Activated CD8-positive, alpha-beta memory T cell treated with anti-CD3 and anti-CD28 coated beads, Interleukin-2, amount 10 ng/mL, durations not matched to agents 7 days and 5 days (primary cell): ENCODE measurements around the gene PHF13. TPM values are rescaled to one million over a fixed set of nuclear protein-coding genes. Genes with fewer than 3 reads are reported as not detected.
"Not testable (repeated sequence)": the region's sequence is repeated elsewhere in the genome, so short reads cannot be mapped to it uniquely, and the experiment has no call there.

Experiments used
- ATAC-seq: fragments of 150-1000 bp; cut with Tn5 transposase; one replicate; pipeline ENCODE4 v1.10.0; 2021; ENCODE audit warnings: moderate library complexity
- CTCF ChIA-PET: fragments of 350-600 bp; sonication (Branson Sonifier 250); formaldehyde crosslinking; loops from one replicate; lab custom pipeline; 2021; ENCODE audit warnings: antibody characterized with exemption; lab: Charles Lee
- DNase-seq: peaks from one replicate; pipeline ENCODE4 v3.0.0-alpha.2; 2020
- H3K27ac Mint-ChIP-seq: one replicate; pipeline ENCODE4 v1.8.0; 2021; ENCODE audit warnings: mild to moderate bottlenecking, mixed read lengths
- H3K27me3 Mint-ChIP-seq: one replicate; pipeline ENCODE4 v1.8.0; 2021; ENCODE audit warnings: mixed read lengths
- H3K36me3 Mint-ChIP-seq: one replicate; pipeline ENCODE4 v1.8.0; 2021; ENCODE audit warnings: mild to moderate bottlenecking, mixed read lengths
- H3K4me1 Mint-ChIP-seq: one replicate; pipeline ENCODE4 v1.8.0; 2021; ENCODE audit warnings: mixed read lengths
- H3K4me3 Mint-ChIP-seq: one replicate; pipeline ENCODE4 v1.8.0; 2021; ENCODE audit warnings: mild to moderate bottlenecking, moderate library complexity, mixed read lengths
- H3K9me3 Mint-ChIP-seq: one replicate; pipeline ENCODE4 v1.8.0; 2022; ENCODE audit warnings: low read depth, mixed read lengths
- total RNA-seq, 2 experiments: library from RNA; stranded (reverse); gene quantifications; one replicate each; pipeline ENCODE4 v1.2.3, GENCODE V29; 2021

Gene PHF13
- total RNA-seq, 2 experiments from 2014 or later: 10.7 to 15.9 TPM

DNA sequence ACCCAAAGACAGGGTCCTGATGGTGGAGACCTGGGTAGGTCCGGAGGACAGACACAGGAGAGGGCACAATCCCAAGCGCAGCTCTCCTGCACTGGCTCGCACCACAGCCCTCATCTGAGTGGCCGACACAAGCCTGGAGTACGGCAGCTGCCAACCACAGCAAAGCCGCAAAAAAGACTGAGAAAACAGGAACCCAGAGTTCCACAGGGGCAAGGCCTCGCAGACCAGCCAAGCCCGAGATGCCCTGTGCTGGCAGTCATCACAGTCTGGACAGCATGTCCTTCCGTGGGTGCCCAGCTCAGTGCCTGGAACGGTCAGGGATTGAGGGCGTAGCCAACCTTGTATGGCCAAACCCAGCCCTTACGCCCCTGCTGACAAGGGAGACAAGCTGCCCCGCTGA, 22.3 kb upstream of the PHF13 start:
- peak; percentile 16 for ATAC-seq
- Mint-ChIP-seq H3K4me1 (peaks cover 30% of the 10 kb centered on the region), H3K27me3 (no peaks in the 10 kb centered on the region), H3K36me3 (peaks cover 11% of the 10 kb centered on the region), H3K27ac (peak overlapping the region; percentile 56), H3K4me3 (no peak overlapping the region), H3K9me3 (no peaks in the 10 kb centered on the region)
- DNase-seq: no peak
- CTCF ChIA-PET: interaction anchor here (1.1 kb wide), 1 partner anchor 37 kb away, joined by 5 read pairs; the partner anchor contains the start of genes NOL9 and TAS1R1

DNA sequence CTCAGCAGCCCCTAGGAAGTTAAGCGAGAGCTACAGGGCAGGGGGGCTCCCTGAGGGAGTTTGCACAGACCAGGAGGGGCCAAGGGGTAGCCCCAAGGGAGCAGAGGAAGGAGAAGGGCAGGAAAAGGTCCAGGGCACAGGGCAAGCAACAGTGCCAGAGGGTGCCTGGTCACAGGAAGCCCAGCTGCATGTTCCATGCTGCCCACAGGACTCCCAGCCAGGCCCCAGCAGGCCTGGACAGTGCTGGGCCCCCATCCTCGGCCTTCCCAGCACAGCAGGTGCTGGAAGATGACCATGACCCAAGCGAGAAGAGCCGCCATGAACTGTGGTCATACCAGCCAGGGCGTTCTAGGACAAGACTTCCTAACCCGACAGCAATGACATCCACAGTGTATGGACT, 21.9 kb upstream of the PHF13 start:
- DNase-seq (no peak), ATAC-seq (no peak)
- peaks cover 30% of the 10 kb centered on the region for H3K4me1 Mint-ChIP-seq
- H3K27me3 Mint-ChIP-seq: no peaks in the 10 kb centered on the region
- H3K4me3 Mint-ChIP-seq: no peak overlapping the region
- H3K27ac Mint-ChIP-seq: no peak overlapping the region
- CTCF ChIA-PET: interaction anchor here (1.1 kb wide), 1 partner anchor 37 kb away, joined by 5 read pairs; the partner anchor contains the start of genes NOL9 and TAS1R1
- no peaks in the 10 kb centered on the region for H3K9me3 Mint-ChIP-seq
- H3K36me3 Mint-ChIP-seq: peaks cover 14% of the 10 kb centered on the region

DNA sequence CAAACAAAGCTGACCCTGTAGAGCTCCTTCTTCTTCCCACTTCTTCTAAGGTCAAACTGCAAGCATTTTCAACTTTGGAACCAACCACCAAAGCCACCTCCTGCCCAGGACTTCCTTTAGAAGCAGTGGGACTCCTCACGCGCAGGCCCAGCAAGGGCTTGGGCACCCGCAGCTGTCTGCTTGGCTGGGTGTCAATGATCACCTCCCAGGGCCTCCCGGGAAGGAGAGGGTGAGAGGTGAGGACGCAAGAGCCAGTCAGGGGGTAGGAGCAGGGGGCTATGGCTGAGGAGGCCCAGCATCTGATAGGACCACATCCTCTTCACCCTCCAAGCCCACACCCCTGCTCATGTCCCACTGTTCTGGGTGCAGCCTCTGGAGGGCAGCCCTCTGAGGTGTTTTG, 21.1 kb upstream of the PHF13 start:
- no peak for DNase-seq
- no peak for ATAC-seq
- CTCF ChIA-PET: interaction anchor here (1.3 kb wide), 1 partner anchor 12 kb away, joined by 5 read pairs; the partner anchor contains the start of gene ZBTB48
- Mint-ChIP-seq H3K36me3 (peaks cover 16% of the 10 kb centered on the region), H3K9me3 (no peaks in the 10 kb centered on the region), H3K4me1 (peaks cover 32% of the 10 kb centered on the region), H3K27ac (peak overlapping the region; percentile 75), H3K27me3 (no peaks in the 10 kb centered on the region), H3K4me3 (no peak overlapping the region)

DNA sequence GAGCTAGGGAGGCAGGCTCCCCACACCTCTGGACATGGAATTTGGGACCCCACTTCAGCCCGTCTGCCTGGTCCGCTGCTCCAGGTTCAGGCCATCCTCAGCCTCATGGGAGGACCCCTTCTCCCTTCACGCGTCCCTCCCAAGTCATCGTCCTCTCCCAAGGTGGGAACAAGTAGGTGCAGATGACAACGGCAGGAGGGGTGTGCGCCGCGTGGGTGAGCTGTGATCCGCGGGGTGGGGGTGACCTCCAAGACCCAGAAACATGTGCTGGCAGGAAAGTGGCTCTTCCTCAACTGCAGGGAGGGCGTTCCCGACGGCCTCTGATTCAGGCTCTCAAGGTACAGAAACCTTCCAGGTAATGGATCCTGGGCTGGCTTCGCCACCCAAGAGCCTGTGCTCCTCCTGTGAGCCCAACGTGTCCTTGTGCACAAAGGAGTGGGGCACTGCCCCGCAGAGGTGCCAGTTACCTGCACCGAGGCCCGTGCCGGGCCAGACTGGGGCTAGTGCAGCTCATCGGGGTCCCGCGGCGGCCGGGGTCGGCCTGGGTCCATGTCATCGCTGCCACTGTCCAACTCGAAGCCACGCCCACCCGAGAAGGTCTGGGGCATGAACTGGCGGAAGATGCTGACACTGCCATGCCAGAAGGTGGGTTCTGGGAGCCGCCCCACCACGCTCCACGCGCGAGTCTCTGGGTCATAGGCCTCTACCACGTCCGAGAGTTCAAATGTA, 20.5 kb upstream of the PHF13 start:
- DNase-seq: no peak
- Mint-ChIP-seq H3K36me3 (peaks cover 16% of the 10 kb centered on the region), H3K4me1 (peaks cover 37% of the 10 kb centered on the region)

DNA sequence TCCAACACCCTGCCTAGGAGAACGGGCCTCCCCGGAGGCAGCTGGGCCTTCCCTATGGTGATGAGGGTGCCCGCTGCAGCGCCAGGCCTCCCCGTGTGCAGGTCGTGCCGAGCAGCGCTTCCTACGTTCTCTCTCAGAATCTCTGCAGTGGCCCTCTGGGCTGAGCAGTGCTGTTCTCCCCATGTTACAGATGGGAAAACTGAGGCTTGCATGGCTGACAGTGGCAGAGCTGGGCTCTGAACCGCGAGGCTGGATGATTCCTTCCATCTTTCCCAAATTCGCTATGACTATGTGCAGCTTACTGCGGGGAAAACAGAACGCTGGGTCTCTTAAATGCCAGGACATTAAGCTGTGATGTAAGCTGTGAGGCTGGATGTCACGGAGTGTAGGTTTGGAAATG, 19.7 kb upstream of the PHF13 start:
- peaks cover 17% of the 10 kb centered on the region for H3K36me3 Mint-ChIP-seq
- CTCF ChIA-PET: no interaction called here
- H3K27ac Mint-ChIP-seq: no peak overlapping the region

More for the DNA sequence above, 20.5 kb upstream of the PHF13 start:
- Mint-ChIP-seq H3K4me3 (no peak overlapping the region), H3K27ac (peak overlapping the region; percentile 75), H3K27me3 (no peaks in the 10 kb centered on the region), H3K9me3 (no peaks in the 10 kb centered on the region)
- no peak for ATAC-seq
- CTCF ChIA-PET: interaction anchor here (1.3 kb wide), 1 partner anchor 13 kb away, joined by 5 read pairs; the partner anchor contains the start of gene ZBTB48

DNA sequence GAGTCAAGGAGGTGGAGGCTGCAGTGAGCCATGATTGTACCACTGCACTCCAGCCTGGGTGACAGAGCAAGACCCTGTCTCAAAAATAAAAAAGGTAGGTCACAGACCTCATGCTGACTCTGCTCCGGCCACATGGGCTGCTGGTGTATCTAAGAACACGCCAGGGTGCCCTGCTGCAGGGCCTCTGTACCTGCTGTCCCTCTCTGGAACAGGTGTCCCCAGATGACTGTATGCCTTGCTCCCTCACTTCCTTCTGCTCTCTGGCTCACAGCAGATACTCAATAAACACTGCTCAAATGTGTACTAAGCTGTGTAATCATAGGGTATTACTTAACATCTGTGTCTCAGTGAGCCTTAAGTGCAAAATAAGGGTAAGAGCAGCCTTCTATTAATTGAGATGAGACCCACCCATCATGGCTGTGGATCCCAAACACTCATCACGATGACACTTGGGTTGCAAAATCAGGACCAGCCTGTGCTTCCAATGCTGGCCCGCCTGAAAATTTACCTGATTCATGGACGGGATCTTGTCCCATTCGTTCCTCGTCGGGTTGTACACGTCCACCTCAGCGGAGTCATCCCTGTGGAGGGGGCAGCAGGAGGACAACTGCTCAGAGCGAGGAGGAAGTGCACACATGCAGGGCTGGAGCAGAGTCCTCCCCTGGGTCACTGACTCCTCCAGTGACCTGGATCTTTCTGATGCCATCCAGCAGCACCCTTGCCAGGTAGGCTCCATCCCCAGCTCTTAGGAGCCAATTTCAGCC, 18.4 kb upstream of the PHF13 start:
- H3K27ac Mint-ChIP-seq: no peak overlapping the region
- no peaks in the 10 kb centered on the region for H3K9me3 Mint-ChIP-seq
- DNase-seq: no peak
- no peaks in the 10 kb centered on the region for H3K27me3 Mint-ChIP-seq
- no peak overlapping the region for H3K4me3 Mint-ChIP-seq
- H3K36me3 Mint-ChIP-seq: peaks cover 23% of the 10 kb centered on the region
- CTCF ChIA-PET: no interaction called here
- peaks cover 51% of the 10 kb centered on the region for H3K4me1 Mint-ChIP-seq
- ATAC-seq: no peak

More for the DNA sequence above, 19.7 kb upstream of the PHF13 start:
- DNase-seq (no peak), ATAC-seq (no peak)
- Mint-ChIP-seq H3K4me1 (peaks cover 39% of the 10 kb centered on the region), H3K27me3 (no peaks in the 10 kb centered on the region), H3K4me3 (no peak overlapping the region), H3K9me3 (no peaks in the 10 kb centered on the region)

DNA sequence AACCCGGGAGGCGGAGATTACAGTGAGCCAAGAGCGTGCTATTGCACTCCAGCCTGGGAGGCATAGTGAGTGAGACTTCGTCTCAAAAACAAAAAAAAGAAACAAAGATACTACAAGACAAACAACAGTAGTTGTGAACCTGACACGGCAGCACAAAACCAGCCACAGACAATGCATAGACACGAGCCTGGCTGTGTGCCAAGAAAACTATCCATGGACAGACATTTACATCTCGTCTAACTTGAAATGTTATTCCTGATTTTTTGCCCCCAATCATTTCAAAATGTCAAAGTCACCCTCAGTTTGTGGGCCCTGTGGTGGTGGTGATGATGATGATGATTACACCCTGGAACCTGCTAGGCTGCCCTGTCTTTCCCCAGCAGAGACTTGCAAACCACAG, 17.2 kb upstream of the PHF13 start:
- peaks cover 53% of the 10 kb centered on the region for H3K4me1 Mint-ChIP-seq
- DNase-seq (no peak), ATAC-seq (no peak)
- H3K36me3 Mint-ChIP-seq: peaks cover 27% of the 10 kb centered on the region
- peak overlapping the region; percentile 33 for H3K27ac Mint-ChIP-seq
- no peak overlapping the region for H3K4me3 Mint-ChIP-seq
- CTCF ChIA-PET: no interaction called here
- H3K9me3 Mint-ChIP-seq: no peaks in the 10 kb centered on the region
- H3K27me3 Mint-ChIP-seq: no peaks in the 10 kb centered on the region

DNA sequence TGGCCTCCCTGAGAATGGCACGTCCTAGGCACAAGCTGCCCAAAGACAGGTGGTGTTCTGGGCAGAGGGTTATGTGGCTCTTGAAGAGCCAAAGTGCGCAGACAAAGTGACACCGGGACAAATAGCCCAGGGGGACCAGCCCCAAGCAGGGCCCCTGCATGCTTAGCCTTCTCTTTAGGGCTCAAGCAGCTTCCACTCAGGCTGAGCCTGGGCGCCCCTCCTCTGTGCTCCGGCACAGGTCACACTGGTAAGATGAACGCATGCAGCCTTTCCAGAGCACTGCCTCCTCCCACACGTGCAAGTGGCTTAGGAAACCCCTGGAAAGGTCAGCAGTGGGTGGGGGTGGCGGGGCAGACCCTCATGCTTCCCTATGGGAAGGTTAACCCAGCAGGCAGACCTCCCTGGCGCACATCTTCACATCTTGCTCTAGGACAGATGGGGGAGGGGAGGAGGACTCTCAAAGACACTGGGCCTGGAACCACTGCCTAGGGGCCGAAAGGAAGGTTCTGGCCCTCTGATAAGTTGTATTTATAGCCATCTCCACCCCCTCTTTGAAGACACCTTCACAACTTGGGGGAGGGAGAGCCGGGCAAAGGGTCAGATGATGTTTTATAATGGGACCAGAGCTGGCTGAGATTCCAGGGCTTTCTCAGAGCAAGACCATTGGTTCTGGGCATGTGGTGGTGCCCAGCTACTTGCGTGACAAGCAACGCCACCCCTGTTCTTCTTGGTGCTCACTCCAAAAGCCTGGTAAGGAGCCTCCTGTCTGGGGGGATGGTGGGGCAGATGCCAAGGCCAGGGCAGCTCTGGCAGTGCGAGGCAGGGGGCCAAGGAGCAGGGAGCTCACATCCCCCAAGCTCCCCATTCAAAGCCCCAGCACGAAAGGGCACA, 16.4 kb upstream of the PHF13 start:
- peaks cover 27% of the 10 kb centered on the region for H3K36me3 Mint-ChIP-seq
- DNase-seq (no peak), ATAC-seq (no peak)
- H3K4me3 Mint-ChIP-seq: no peak overlapping the region
- H3K27me3 Mint-ChIP-seq: no peaks in the 10 kb centered on the region
- peak overlapping the region; percentile 43 for H3K27ac Mint-ChIP-seq
- CTCF ChIA-PET: interaction anchor here (1.4 kb wide), 1 partner anchor 43 kb away, joined by 3 read pairs; the partner anchor contains the start of genes NOL9 and TAS1R1
- H3K4me1 Mint-ChIP-seq: peaks cover 46% of the 10 kb centered on the region
- no peaks in the 10 kb centered on the region for H3K9me3 Mint-ChIP-seq

DNA sequence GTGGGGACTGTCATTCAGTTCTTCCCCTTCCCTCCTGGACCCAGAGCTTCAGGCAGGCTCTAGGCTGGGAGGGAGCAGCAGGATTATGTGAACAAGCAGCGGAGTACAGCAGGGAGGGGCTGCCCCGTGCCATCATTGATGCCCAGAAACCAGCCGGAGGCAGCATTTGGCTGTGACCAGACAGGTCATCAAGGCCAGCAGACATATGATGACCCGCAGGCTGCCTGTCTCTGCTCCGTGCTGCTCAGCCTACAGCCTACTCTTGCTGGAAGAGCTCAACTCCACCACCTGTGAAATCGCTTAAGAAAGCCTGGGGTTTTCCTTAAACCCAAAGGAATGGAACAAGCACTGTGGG, 15.8 kb upstream of the PHF13 start:
- H3K27ac Mint-ChIP-seq: peak overlapping the region; percentile 31
- peaks cover 40% of the 10 kb centered on the region for H3K4me1 Mint-ChIP-seq
- H3K36me3 Mint-ChIP-seq: peaks cover 27% of the 10 kb centered on the region
- H3K27me3 Mint-ChIP-seq: no peaks in the 10 kb centered on the region
- ATAC-seq (no peak), DNase-seq (no peak)
- CTCF ChIA-PET: interaction anchor here (1.4 kb wide), 1 partner anchor 43 kb away, joined by 3 read pairs; the partner anchor contains the start of genes NOL9 and TAS1R1
- H3K4me3 Mint-ChIP-seq: no peak overlapping the region
- no peaks in the 10 kb centered on the region for H3K9me3 Mint-ChIP-seq

DNA sequence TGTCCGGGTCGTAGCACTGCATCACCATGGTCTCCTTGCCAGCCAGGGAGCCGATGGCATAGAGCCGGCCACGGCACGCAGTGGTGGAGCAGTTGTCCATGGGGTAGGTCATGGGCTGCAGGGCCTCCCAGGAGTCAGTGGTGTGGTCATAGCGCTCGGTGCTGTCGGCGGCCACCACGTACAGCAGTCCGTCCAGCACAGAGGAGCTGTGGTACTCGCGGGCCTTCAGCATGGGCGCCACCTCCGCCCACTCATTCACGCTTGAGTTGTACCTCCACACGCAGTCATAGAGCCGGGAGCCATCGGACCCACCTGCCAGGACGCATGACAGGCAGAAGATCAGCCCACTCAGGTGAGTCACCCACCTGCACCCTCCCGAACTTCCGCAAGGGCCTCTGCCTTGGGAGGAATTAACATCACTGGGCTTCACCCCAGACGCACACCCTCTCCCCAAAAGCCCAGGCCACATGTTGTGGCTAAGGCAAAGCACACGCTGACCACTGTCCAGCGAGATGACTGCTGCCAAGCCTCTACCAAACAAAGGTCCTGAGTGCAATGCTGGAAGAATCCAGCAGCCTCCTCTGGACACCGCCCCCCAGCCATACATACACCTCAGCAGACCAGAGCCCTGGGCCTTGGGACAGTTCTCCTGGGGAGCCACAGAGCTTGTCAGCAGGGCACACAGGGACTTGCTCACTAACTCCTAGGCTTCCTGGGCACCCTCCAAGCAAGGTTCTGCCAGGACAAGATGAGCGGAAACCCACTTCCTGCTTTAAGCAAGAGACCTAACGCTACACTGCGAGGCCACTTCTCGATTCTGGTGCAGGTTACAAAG, 14.2 kb upstream of the PHF13 start:
- H3K4me1 Mint-ChIP-seq: peaks cover 42% of the 10 kb centered on the region
- ATAC-seq: no peak
- peak overlapping the region; percentile 94 for H3K27ac Mint-ChIP-seq
- H3K4me3 Mint-ChIP-seq: peak overlapping the region; percentile 95
- DNase-seq: peak; percentile 75
- no peaks in the 10 kb centered on the region for H3K27me3 Mint-ChIP-seq
- CTCF ChIA-PET: interaction anchor here (0.8 to 1.8 kb wide), 6 partner anchors 13 to 110 kb away, joined by 3 to 7 read pairs (median 4); partner anchors contain the start of genes NOL9 and TAS1R1
- no peaks in the 10 kb centered on the region for H3K9me3 Mint-ChIP-seq
- H3K36me3 Mint-ChIP-seq: peaks cover 24% of the 10 kb centered on the region

DNA sequence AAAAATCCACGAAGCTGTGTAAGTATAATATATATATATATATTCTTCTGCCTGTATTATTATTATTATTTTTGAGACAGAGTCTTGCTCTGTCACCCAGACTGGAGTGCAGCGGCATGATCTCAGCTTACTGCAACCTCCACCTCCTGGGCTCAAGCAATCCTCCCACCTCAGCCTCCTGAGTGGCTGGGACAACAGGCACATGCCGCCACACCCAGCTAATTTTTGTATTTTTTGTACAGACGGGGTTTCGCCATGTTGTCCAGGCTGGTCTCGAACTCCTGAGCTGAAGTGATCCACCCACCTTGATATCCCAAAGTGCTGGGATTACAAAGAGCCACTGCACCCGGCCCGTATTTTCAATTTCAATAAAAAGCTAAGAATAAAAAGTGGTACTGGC, 13.5 kb upstream of the PHF13 start:
- peaks cover 21% of the 10 kb centered on the region for H3K36me3 Mint-ChIP-seq
- peak overlapping the region; percentile 94 for H3K27ac Mint-ChIP-seq
- peak overlapping the region; percentile 95 for H3K4me3 Mint-ChIP-seq
- peaks cover 42% of the 10 kb centered on the region for H3K4me1 Mint-ChIP-seq
- CTCF ChIA-PET: interaction anchor here (0.7 to 1.8 kb wide), 9 partner anchors 12 to 110 kb away, joined by 3 to 7 read pairs (median 3); partner anchors contain the start of genes NOL9 and TAS1R1
- not testable (repeated sequence) for H3K9me3 Mint-ChIP-seq, H3K27me3 Mint-ChIP-seq, DNase-seq, ATAC-seq
